ENCODE results near the gene INPP4A. TPM values are rescaled to one million over a fixed set of nuclear protein-coding genes. Genes with fewer than 3 reads are reported as not detected.

Gene INPP4A
- polyA plus RNA-seq, 2 of the 4 experiments (the other 2 are of a cell fraction): 9.4 to 16.0 TPM

DNA sequence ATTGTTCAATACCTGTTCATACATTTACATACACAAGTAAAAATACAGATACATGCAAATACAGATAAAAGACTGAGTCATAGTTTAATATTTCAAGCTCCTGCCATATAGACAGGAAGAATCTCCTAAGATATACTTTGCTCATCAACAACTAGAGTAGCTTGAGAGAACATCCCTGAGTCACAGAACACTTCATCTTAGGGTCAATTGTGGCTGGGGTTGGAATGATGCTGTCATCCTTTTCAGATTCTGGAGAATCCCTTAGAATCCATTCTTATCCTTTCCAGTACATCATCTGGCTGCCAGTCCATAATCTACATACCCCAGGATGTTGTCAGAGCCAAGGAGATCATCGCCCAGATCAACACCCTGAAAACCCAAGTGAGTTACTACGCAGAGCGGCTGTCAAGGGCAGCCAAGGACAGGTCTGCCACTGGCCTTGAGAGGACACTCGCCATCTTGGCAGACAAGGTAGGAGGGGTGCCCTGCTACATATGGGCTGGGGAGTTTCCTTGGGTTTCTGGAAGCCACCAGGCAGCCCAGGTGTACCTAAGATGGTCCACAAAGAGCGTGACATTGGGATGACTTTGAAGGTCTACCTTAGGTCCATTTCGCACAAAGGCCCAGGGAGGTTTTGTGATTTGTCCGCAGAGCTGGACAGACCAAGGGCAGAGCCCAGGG lies 108.0 kb downstream of the INPP4A start:
- H3K4me1 ChIP-seq: no peaks in the 10 kb centered on the region
- H3K4me2 ChIP-seq: no peak overlapping the region
- CTCF ChIA-PET: interaction anchor here (1.4 to 1.7 kb wide), 5 partner anchors 15 to 140 kb away, joined by 3 to 5 read pairs (median 3); no protein-coding TSS in a partner anchor
- POLR2A ChIA-PET: no interaction called here
- WGBS (ENCODE audit: missing lambda C conversion rate): 89% methylated on average over 6 of the region's 7 CpGs
- no peak for ATAC-seq
- no peak for DNase-seq (ENCODE audit: low read depth in 1 of 2, low spot score in 1 of 2)
- TF ChIP-seq PHF8 (IDR thresholded peaks at IDR 0.05; ENCODE audit: borderline replicate concordance, low read depth): no peak
- TF ChIP-seq FOXS1 (CRISPR knock-in tag; IDR thresholded peaks at IDR 0.05): no peak
- TF ChIP-seq CEBPB (IDR thresholded peaks at IDR 0.05): no peak
- no peak for TF ChIP-seq MAFK (IDR thresholded peaks at IDR 0.05; ENCODE audit: partially characterized antibody)
- no peak for TF ChIP-seq GATA3 (IDR thresholded peaks at IDR 0.05; ENCODE audit: borderline replicate concordance)
- no peak for TF ChIP-seq KDM1A (IDR thresholded peaks at IDR 0.05; ENCODE audit: low read depth)
- TF ChIP-seq, protein P1, sequence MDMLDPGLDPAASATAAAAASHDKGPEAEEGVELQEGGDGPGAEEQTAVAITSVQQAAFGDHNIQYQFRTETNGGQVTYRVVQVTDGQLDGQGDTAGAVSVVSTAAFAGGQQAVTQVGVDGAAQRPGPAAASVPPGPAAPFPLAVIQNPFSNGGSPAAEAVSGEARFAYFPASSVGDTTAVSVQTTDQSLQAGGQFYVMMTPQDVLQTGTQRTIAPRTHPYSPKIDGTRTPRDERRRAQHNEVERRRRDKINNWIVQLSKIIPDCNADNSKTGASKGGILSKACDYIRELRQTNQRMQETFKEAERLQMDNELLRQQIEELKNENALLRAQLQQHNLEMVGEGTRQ (IDR thresholded peaks at IDR 0.05): no peak
- no peak for TF ChIP-seq NFE2L2 (conservative IDR thresholded peaks at IDR 0.05; ENCODE audit: low read length)
- TF ChIP-seq JUNB (IDR thresholded peaks at IDR 0.05): no peak
- no peak for TF ChIP-seq EHF (CRISPR knock-in tag; IDR thresholded peaks at IDR 0.05)
- no peak for TF ChIP-seq CHD4 (IDR thresholded peaks at IDR 0.05; ENCODE audit: borderline replicate concordance)
- no peak for TF ChIP-seq POLR2AphosphoS2 (conservative IDR thresholded peaks at IDR 0.05; ENCODE audit: low read length)
- no peak for TF ChIP-seq HOXA7 (CRISPR knock-in tag; IDR thresholded peaks at IDR 0.05)
- TF ChIP-seq, protein P2, sequence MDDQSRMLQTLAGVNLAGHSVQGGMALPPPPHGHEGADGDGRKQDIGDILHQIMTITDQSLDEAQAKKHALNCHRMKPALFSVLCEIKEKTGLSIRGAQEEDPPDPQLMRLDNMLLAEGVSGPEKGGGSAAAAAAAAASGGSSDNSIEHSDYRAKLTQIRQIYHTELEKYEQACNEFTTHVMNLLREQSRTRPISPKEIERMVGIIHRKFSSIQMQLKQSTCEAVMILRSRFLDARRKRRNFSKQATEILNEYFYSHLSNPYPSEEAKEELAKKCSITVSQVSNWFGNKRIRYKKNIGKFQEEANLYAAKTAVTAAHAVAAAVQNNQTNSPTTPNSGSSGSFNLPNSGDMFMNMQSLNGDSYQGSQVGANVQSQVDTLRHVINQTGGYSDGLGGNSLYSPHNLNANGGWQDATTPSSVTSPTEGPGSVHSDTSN (IDR thresholded peaks at IDR 0.05): no peak
- no peak for TF ChIP-seq MYC (IDR thresholded peaks at IDR 0.05; ENCODE audit: borderline replicate concordance, low read length)
- no peak for TF ChIP-seq JUN (IDR thresholded peaks at IDR 0.05)
- TF ChIP-seq ZNF302 (CRISPR knock-in tag; IDR thresholded peaks at IDR 0.05): no peak
- no peak for TF ChIP-seq CHD2 (IDR thresholded peaks at IDR 0.05; ENCODE audit: low read length, partially characterized antibody)
- TF ChIP-seq, protein P3, sequence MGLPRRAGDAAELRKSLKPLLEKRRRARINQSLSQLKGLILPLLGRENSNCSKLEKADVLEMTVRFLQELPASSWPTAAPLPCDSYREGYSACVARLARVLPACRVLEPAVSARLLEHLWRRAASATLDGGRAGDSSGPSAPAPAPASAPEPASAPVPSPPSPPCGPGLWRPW (IDR thresholded peaks at IDR 0.05): no peak
- H3K27ac ChIP-seq: no peak overlapping the region
- FAIRE-seq: no peak
- no peaks in the 10 kb centered on the region for H3K9me3 ChIP-seq
- H3K4me3 ChIP-seq: no peak overlapping the region

DNA sequence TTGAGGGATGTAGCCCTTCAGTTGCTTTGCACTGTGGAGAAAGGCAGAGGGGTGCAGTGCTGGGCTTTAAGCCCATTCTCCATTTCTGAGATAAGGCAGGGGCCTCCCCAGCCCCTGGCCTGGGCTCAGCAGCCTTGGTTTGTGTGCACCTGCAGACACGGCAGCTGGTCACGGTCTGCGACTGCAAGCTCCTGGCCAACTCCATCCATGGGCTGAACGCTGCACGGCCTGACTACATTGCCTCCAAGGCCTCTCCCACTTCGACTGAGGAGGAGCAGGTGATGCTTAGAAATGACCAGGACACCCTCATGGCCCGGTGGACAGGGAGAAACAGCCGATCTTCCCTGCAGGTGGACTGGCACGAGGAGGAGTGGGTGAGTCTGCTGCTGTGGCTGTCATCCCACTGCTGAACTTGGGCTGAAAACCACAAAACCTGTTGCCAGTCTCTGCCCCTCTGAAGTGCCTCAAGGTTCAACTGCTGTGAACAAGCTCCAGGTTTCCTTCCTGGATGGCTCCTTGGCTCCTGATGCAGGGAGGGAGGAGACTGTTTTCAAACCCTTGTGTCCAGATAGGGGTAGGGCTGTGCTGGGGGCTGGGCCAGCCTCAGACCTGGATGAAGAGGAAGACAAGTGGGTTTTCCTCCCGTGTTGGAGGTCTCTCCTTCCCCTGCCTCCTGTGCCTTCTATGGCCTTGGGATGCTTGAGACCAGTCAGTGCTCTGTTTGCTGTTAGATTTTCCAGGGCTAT lies 109.6 kb downstream of the INPP4A start:
- Histone ChIP-seq H3K9me3 (no peaks in the 10 kb centered on the region), H3K4me3 (no peak overlapping the region), H3K4me1 (no peaks in the 10 kb centered on the region), H3K27ac (no peak overlapping the region), H3K4me2 (no peak overlapping the region)
- FAIRE-seq: no peak
- WGBS (ENCODE audit: missing lambda C conversion rate): 78% methylated on average over 10 of the region's 10 CpGs
- POLR2A ChIA-PET: no interaction called here
- CTCF ChIA-PET: interaction anchor here (0.8 to 1.3 kb wide), 2 partner anchors 15 to 142 kb away, joined by 3 read pairs; no protein-coding TSS in a partner anchor
- no peak for DNase-seq (ENCODE audit: low read depth in 1 of 2, low spot score in 1 of 2)
- no peak for ATAC-seq
- TF ChIP-seq EP300 (IDR thresholded peaks at IDR 0.05) (no peak), CHD2 (IDR thresholded peaks at IDR 0.05; ENCODE audit: low read length, partially characterized antibody) (no peak), SMC3 (IDR thresholded peaks at IDR 0.05) (no peak), KDM5A (IDR thresholded peaks at IDR 0.05) (no peak), RARB (CRISPR knock-in tag; IDR thresholded peaks at IDR 0.05) (no peak), NFE2L2 (conservative IDR thresholded peaks at IDR 0.05; ENCODE audit: low read length) (no peak), FOXS1 (CRISPR knock-in tag; IDR thresholded peaks at IDR 0.05) (no peak), MAFK (IDR thresholded peaks at IDR 0.05; ENCODE audit: partially characterized antibody) (no peak), NPAS2 (CRISPR knock-in tag; IDR thresholded peaks at IDR 0.05; ENCODE audit: borderline replicate concordance) (no peak), ZFP36 (IDR thresholded peaks at IDR 0.05; ENCODE audit: borderline replicate concordance, partially characterized antibody) (no peak), CBX8 (IDR thresholded peaks at IDR 0.05) (no peak)
- TF ChIP-seq, protein P4, sequence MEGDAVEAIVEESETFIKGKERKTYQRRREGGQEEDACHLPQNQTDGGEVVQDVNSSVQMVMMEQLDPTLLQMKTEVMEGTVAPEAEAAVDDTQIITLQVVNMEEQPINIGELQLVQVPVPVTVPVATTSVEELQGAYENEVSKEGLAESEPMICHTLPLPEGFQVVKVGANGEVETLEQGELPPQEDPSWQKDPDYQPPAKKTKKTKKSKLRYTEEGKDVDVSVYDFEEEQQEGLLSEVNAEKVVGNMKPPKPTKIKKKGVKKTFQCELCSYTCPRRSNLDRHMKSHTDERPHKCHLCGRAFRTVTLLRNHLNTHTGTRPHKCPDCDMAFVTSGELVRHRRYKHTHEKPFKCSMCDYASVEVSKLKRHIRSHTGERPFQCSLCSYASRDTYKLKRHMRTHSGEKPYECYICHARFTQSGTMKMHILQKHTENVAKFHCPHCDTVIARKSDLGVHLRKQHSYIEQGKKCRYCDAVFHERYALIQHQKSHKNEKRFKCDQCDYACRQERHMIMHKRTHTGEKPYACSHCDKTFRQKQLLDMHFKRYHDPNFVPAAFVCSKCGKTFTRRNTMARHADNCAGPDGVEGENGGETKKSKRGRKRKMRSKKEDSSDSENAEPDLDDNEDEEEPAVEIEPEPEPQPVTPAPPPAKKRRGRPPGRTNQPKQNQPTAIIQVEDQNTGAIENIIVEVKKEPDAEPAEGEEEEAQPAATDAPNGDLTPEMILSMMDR (IDR thresholded peaks at IDR 0.05): no peak
- TF ChIP-seq, protein P5, sequence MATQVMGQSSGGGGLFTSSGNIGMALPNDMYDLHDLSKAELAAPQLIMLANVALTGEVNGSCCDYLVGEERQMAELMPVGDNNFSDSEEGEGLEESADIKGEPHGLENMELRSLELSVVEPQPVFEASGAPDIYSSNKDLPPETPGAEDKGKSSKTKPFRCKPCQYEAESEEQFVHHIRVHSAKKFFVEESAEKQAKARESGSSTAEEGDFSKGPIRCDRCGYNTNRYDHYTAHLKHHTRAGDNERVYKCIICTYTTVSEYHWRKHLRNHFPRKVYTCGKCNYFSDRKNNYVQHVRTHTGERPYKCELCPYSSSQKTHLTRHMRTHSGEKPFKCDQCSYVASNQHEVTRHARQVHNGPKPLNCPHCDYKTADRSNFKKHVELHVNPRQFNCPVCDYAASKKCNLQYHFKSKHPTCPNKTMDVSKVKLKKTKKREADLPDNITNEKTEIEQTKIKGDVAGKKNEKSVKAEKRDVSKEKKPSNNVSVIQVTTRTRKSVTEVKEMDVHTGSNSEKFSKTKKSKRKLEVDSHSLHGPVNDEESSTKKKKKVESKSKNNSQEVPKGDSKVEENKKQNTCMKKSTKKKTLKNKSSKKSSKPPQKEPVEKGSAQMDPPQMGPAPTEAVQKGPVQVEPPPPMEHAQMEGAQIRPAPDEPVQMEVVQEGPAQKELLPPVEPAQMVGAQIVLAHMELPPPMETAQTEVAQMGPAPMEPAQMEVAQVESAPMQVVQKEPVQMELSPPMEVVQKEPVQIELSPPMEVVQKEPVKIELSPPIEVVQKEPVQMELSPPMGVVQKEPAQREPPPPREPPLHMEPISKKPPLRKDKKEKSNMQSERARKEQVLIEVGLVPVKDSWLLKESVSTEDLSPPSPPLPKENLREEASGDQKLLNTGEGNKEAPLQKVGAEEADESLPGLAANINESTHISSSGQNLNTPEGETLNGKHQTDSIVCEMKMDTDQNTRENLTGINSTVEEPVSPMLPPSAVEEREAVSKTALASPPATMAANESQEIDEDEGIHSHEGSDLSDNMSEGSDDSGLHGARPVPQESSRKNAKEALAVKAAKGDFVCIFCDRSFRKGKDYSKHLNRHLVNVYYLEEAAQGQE (IDR thresholded peaks at IDR 0.05): no peak
